Eye (tissue), 1 donor: ENCODE data around the gene SPRN.
"Not testable (repeated sequence)": the region's sequence is repeated elsewhere in the genome, so short reads cannot be mapped to it uniquely, and the experiment has no call there.

ENCODE experiments used
- DNase-seq: peaks from one replicate; pipeline ENCODE4 v3.0.0-alpha.2; 2015

SPRN gene

GRCh38 chr10:133439517-133440461, 15.4 kb upstream of the SPRN start:
- no peak for DNase-seq

- DNase-seq = no peak
These were observed 14.4 kb upstream of the SPRN start for GRCh38 chr10:133438711-133439273.

GRCh38 chr10:133432789-133433188, 8.4 kb upstream of the SPRN start:
- DNase-seq = not testable (repeated sequence)

GRCh38 chr10:133431888-133432613, 7.6 kb upstream of the SPRN start:
- DNase-seq = not testable (repeated sequence)

GRCh38 chr10:133429571-133429970, 5.1 kb upstream of the SPRN start:
- DNase-seq = not testable (repeated sequence)

- not testable (repeated sequence) for DNase-seq
These were observed 323 bp downstream of the SPRN start for GRCh38 chr10:133424102-133424501.

- peak; percentile 41 for DNase-seq
These were observed 1.3 kb downstream of the SPRN start for GRCh38 chr10:133422807-133423771.

GRCh38 chr10:133422223-133422806, 2.1 kb downstream of the SPRN start:
- no peak for DNase-seq

GRCh38 chr10:133421336-133422222, 2.8 kb downstream of the SPRN start:
- DNase-seq = no peak

- DNase-seq = no peak
These were observed 3.8 kb downstream of the SPRN start for GRCh38 chr10:133420579-133420978.

- no peak for DNase-seq
These were observed 4.4 kb downstream of the SPRN start for GRCh38 chr10:133420028-133420427.

GRCh38 chr10:133419211-133419950, 5.0 kb downstream of the SPRN start:
- DNase-seq = no peak

- no peak for DNase-seq
These were observed 6.0 kb downstream of the SPRN start for GRCh38 chr10:133418289-133418993.

- no peak for DNase-seq
These were observed 8.7 kb downstream of the SPRN start for GRCh38 chr10:133415752-133416151.

GRCh38 chr10:133414401-133414800, 10.0 kb downstream of the SPRN start:
- not testable (repeated sequence) for DNase-seq

GRCh38 chr10:133412381-133412711, 12.1 kb downstream of the SPRN start:
- no peak for DNase-seq

- no peak for DNase-seq
These were observed 12.7 kb downstream of the SPRN start for GRCh38 chr10:133411523-133412380.

GRCh38 chr10:133405844-133406527, 18.4 kb downstream of the SPRN start:
- DNase-seq = no peak
